Activated CD8-positive, alpha-beta T cell treated with anti-CD3 and anti-CD28 coated beads, Interleukin-2, amount 10 ng/mL, durations not matched to agents 7 days and 5 days (primary cell): ENCODE results near the gene ASF1B. TPM values are rescaled to one million over a fixed set of nuclear protein-coding genes. Genes with fewer than 3 reads are reported as not detected.
A peak's percentile ranks its signal among the peaks of the same experiment; 100 is the strongest.

Experiments
- ATAC-seq: fragments of 150-1000 bp; cut with Tn5 transposase; one replicate; pipeline ENCODE4 v1.10.0; 2021; ENCODE audit warnings: moderate library complexity
- CTCF ChIA-PET: fragments of 350-600 bp; sonication (Branson Sonifier 250); formaldehyde crosslinking; loops from one replicate; lab custom pipeline; 2021; ENCODE audit warnings: antibody characterized with exemption; lab: Charles Lee
- POLR2A ChIA-PET: fragments of 350-600 bp; sonication (Branson Sonifier 250); formaldehyde crosslinking; loops from one replicate; lab custom pipeline; 2021; ENCODE audit warnings: antibody characterized with exemption; lab: Charles Lee
- DNase-seq: peaks from one replicate; pipeline ENCODE4 v3.0.0-alpha.2; 2020
- H3K27ac Mint-ChIP-seq: one replicate; pipeline ENCODE4 v1.8.0; 2021; ENCODE audit warnings: mild to moderate bottlenecking, mixed read lengths
- H3K27me3 Mint-ChIP-seq: one replicate; pipeline ENCODE4 v1.8.0; 2021; ENCODE audit warnings: low read depth, mixed read lengths
- H3K36me3 Mint-ChIP-seq: one replicate; pipeline ENCODE4 v1.8.0; 2021; ENCODE audit warnings: low read depth, mixed read lengths
- H3K4me1 Mint-ChIP-seq: one replicate; pipeline ENCODE4 v1.8.0; 2021; ENCODE audit warnings: low read depth, mixed read lengths
- H3K4me3 Mint-ChIP-seq: one replicate; pipeline ENCODE4 v1.8.0; 2021; ENCODE audit warnings: mild to moderate bottlenecking, mixed read lengths
- H3K9me3 Mint-ChIP-seq: one replicate; pipeline ENCODE4 v1.8.0; 2022; ENCODE audit warnings: mixed read lengths; ENCODE audit not compliant: insufficient read depth
- total RNA-seq, 2 experiments: library from RNA; stranded (reverse); gene quantifications; one replicate each; pipeline ENCODE4 v1.2.3, GENCODE V29; 2021

Gene ASF1B
- total RNA-seq, 2 experiments from 2014 or later: 131 TPM

- Mint-ChIP-seq H3K4me3 (peak overlapping the region; percentile 51), H3K27me3 (no peaks in the 10 kb centered on the region), H3K27ac (no peak overlapping the region), H3K36me3 (peaks cover 13% of the 10 kb centered on the region), H3K4me1 (peaks cover 66% of the 10 kb centered on the region), H3K9me3 (no peaks in the 10 kb centered on the region)
- POLR2A ChIA-PET: interaction anchor here (1.9 kb wide), 1 partner anchor 21 kb away, joined by 9 read pairs; the partner anchor contains the start of gene ASF1B
- ATAC-seq (no peak), DNase-seq (no peak)
- CTCF ChIA-PET: interaction anchor here (0.9 to 6.2 kb wide), 15 partner anchors 8 to 509 kb away, joined by 3 to 45 read pairs (median 9); partner anchors contain the start of genes ASF1B and MISP3
These were observed 20.6 kb downstream of the ASF1B start for GRCh38 chr19:14115756-14116155.

GRCh38 chr19:14114854-14115253, 21.5 kb downstream of the ASF1B start:
- ATAC-seq (no peak), DNase-seq (peak; percentile 64)
- no peaks in the 10 kb centered on the region for H3K27me3 Mint-ChIP-seq
- POLR2A ChIA-PET: interaction anchor here (1.9 kb wide), 1 partner anchor 22 kb away, joined by 9 read pairs; the partner anchor contains the start of gene ASF1B
- no peaks in the 10 kb centered on the region for H3K9me3 Mint-ChIP-seq
- no peak overlapping the region for H3K27ac Mint-ChIP-seq
- peaks cover 7% of the 10 kb centered on the region for H3K36me3 Mint-ChIP-seq
- H3K4me3 Mint-ChIP-seq: no peak overlapping the region
- CTCF ChIA-PET: interaction anchor here (0.6 to 6.2 kb wide), 19 partner anchors 9 to 508 kb away, joined by 3 to 45 read pairs (median 8); partner anchors contain the start of genes ASF1B and MISP3
- H3K4me1 Mint-ChIP-seq: peaks cover 67% of the 10 kb centered on the region

GRCh38 chr19:14114439-14114838, 21.9 kb downstream of the ASF1B start:
- POLR2A ChIA-PET: interaction anchor here (0.6 to 1.9 kb wide), 3 partner anchors 22 to 34 kb away, joined by 3 to 9 read pairs (median 4); partner anchors contain the start of gene ASF1B
- peaks cover 64% of the 10 kb centered on the region for H3K4me1 Mint-ChIP-seq
- H3K27me3 Mint-ChIP-seq: no peaks in the 10 kb centered on the region

GRCh38 chr19:14113762-14114414, 22.5 kb downstream of the ASF1B start:
- DNase-seq (peak; percentile 57), ATAC-seq (no peak)
- peaks cover under 1% of the 10 kb centered on the region for H3K36me3 Mint-ChIP-seq
- no peak overlapping the region for H3K4me3 Mint-ChIP-seq
- POLR2A ChIA-PET: interaction anchor here (0.6 to 0.9 kb wide), 2 partner anchors 22 to 33 kb away, joined by 3 to 4 read pairs; no protein-coding TSS in a partner anchor
- H3K4me1 Mint-ChIP-seq: peaks cover 61% of the 10 kb centered on the region
- H3K27me3 Mint-ChIP-seq: no peaks in the 10 kb centered on the region
- peak overlapping the region; percentile 30 for H3K27ac Mint-ChIP-seq
- CTCF ChIA-PET: interaction anchor here (0.6 to 6.2 kb wide), 16 partner anchors 10 to 250 kb away, joined by 3 to 45 read pairs (median 7); partner anchors contain the start of genes ASF1B and MISP3
- H3K9me3 Mint-ChIP-seq: no peaks in the 10 kb centered on the region

More at GRCh38 chr19:14114439-14114838, 21.9 kb downstream of the ASF1B start:
- Mint-ChIP-seq H3K36me3 (peaks cover 4% of the 10 kb centered on the region), H3K9me3 (no peaks in the 10 kb centered on the region), H3K4me3 (no peak overlapping the region), H3K27ac (no peak overlapping the region)
- no peak for ATAC-seq
- CTCF ChIA-PET: interaction anchor here (0.6 to 6.2 kb wide), 15 partner anchors 9 to 251 kb away, joined by 3 to 45 read pairs (median 8); partner anchors contain the start of genes ASF1B and MISP3
- no peak for DNase-seq

- ChIA-PET CTCF (interaction anchor here (1.1 to 4.4 kb wide), 4 partner anchors 11 to 236 kb away, joined by 3 to 23 read pairs (median 12); no protein-coding TSS in a partner anchor), POLR2A (interaction anchor here (1.0 to 1.3 kb wide), 2 partner anchors 23 to 37 kb away, joined by 3 to 4 read pairs; partner anchors contain the start of gene ASF1B)
- DNase-seq: no peak
- H3K27me3 Mint-ChIP-seq: no peaks in the 10 kb centered on the region
- no peak overlapping the region for H3K4me3 Mint-ChIP-seq
- ATAC-seq: no peak
- no peaks in the 10 kb centered on the region for H3K36me3 Mint-ChIP-seq
- no peaks in the 10 kb centered on the region for H3K9me3 Mint-ChIP-seq
- peaks cover 55% of the 10 kb centered on the region for H3K4me1 Mint-ChIP-seq
- H3K27ac Mint-ChIP-seq: no peak overlapping the region
These were observed 23.5 kb downstream of the ASF1B start for GRCh38 chr19:14112809-14113385.

- H3K36me3 Mint-ChIP-seq: no peaks in the 10 kb centered on the region
- POLR2A ChIA-PET: interaction anchor here (0.5 to 1.3 kb wide), 3 partner anchors 12 to 37 kb away, joined by 3 to 5 read pairs (median 4); partner anchors contain the start of gene ASF1B
- no peak overlapping the region for H3K4me3 Mint-ChIP-seq
- peak overlapping the region; percentile 30 for H3K27ac Mint-ChIP-seq
- DNase-seq (no peak), ATAC-seq (no peak)
- H3K9me3 Mint-ChIP-seq: no peaks in the 10 kb centered on the region
- H3K4me1 Mint-ChIP-seq: peaks cover 55% of the 10 kb centered on the region
- CTCF ChIA-PET: interaction anchor here (1.6 to 4.4 kb wide), 2 partner anchors 10 to 233 kb away, joined by 3 to 23 read pairs; no protein-coding TSS in a partner anchor
- H3K27me3 Mint-ChIP-seq: no peaks in the 10 kb centered on the region
These were observed 24.2 kb downstream of the ASF1B start for GRCh38 chr19:14112051-14112808.

GRCh38 chr19:14111486-14111885, 24.9 kb downstream of the ASF1B start:
- H3K9me3 Mint-ChIP-seq: no peaks in the 10 kb centered on the region
- ATAC-seq: no peak
- no peak overlapping the region for H3K4me3 Mint-ChIP-seq
- no peaks in the 10 kb centered on the region for H3K27me3 Mint-ChIP-seq
- no peaks in the 10 kb centered on the region for H3K36me3 Mint-ChIP-seq
- ChIA-PET CTCF (interaction anchor here (1.5 kb wide), 1 partner anchor 38 kb away, joined by 5 read pairs; the partner anchor contains the start of gene MISP3), POLR2A (interaction anchor here (0.5 kb wide), 1 partner anchor 12 kb away, joined by 5 read pairs; no protein-coding TSS in a partner anchor)
- H3K27ac Mint-ChIP-seq: peak overlapping the region; percentile 30
- peaks cover 51% of the 10 kb centered on the region for H3K4me1 Mint-ChIP-seq
- DNase-seq: no peak

- no peak for DNase-seq
- H3K27ac Mint-ChIP-seq: peak overlapping the region; percentile 24
- peaks cover 43% of the 10 kb centered on the region for H3K4me1 Mint-ChIP-seq
- ChIA-PET CTCF (interaction anchor here (1.5 to 2.4 kb wide), 2 partner anchors 26 to 38 kb away, joined by 5 to 8 read pairs; partner anchors contain the start of genes ASF1B and MISP3), POLR2A (no interaction called here)
- H3K36me3 Mint-ChIP-seq: no peaks in the 10 kb centered on the region
- no peaks in the 10 kb centered on the region for H3K27me3 Mint-ChIP-seq
- no peak for ATAC-seq
- H3K4me3 Mint-ChIP-seq: no peak overlapping the region
- no peaks in the 10 kb centered on the region for H3K9me3 Mint-ChIP-seq
These were observed 25.7 kb downstream of the ASF1B start for GRCh38 chr19:14110650-14111049.

GRCh38 chr19:14107581-14108461, 28.6 kb downstream of the ASF1B start:
- Mint-ChIP-seq H3K36me3 (peaks cover 3% of the 10 kb centered on the region), H3K4me1 (peaks cover 19% of the 10 kb centered on the region), H3K4me3 (no peak overlapping the region), H3K27ac (no peak overlapping the region), H3K9me3 (no peaks in the 10 kb centered on the region), H3K27me3 (no peaks in the 10 kb centered on the region)
- ATAC-seq (no peak), DNase-seq (no peak)
- ChIA-PET POLR2A (no interaction called here), CTCF (interaction anchor here (1.0 to 1.9 kb wide), 2 partner anchors 29 to 386 kb away, joined by 3 to 5 read pairs; partner anchors contain the start of gene ASF1B)

- CTCF ChIA-PET: interaction anchor here (1.9 kb wide), 1 partner anchor 30 kb away, joined by 5 read pairs; the partner anchor contains the start of gene ASF1B
- Mint-ChIP-seq H3K4me3 (no peak overlapping the region), H3K36me3 (peaks cover 3% of the 10 kb centered on the region), H3K9me3 (no peaks in the 10 kb centered on the region), H3K27me3 (no peaks in the 10 kb centered on the region), H3K27ac (no peak overlapping the region), H3K4me1 (peaks cover 13% of the 10 kb centered on the region)
- no peak for DNase-seq
- POLR2A ChIA-PET: no interaction called here
- ATAC-seq: no peak
These were observed 29.5 kb downstream of the ASF1B start for GRCh38 chr19:14106840-14107239.
